Stimulated activated CD8-positive, alpha-beta memory T cell treated with anti-CD3 and anti-CD28 coated beads, Interleukin-4, amount 100 ng/mL, for 4 hours (primary cell): ENCODE results near the gene PHRF1.

Experiments
- DNase-seq, 2 donors: peaks; one replicate each; pipeline ENCODE4 v3.0.0-alpha.2; 2020; ENCODE audit warnings: low read depth in 2 of 2, low spot score in 1 of 2

Gene PHRF1

DNA sequence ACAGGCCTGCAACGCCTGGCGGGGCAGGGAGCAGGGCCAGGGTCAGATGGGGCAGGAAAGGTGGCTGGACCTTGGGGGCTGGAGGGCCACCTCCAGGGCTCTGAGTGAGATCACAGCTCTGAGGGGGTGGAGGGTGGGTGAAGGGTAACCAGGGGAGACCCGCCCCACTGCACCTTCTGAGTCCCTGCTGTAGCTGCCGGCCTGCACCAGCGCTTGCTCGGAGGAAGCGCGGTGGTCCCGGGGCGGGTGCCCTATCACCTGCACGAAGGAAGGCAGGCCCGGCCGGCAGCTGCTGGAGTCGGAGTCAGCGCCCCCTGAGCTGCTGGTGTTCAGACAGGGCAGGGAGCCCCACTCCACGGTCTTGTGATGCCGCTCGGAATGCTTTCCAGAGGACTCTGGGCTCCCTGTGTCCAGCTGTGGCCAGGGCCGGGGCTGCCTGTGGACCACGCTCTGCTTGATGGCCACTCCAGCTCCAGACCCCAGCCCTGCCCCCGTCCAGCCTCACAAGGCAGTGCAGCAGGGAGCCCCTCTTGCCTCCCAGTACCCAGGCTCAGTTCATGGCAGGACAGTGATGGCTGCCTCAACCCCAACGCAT lies 19.5 kb upstream of the PHRF1 start:
- DNase-seq, result no peak

DNA sequence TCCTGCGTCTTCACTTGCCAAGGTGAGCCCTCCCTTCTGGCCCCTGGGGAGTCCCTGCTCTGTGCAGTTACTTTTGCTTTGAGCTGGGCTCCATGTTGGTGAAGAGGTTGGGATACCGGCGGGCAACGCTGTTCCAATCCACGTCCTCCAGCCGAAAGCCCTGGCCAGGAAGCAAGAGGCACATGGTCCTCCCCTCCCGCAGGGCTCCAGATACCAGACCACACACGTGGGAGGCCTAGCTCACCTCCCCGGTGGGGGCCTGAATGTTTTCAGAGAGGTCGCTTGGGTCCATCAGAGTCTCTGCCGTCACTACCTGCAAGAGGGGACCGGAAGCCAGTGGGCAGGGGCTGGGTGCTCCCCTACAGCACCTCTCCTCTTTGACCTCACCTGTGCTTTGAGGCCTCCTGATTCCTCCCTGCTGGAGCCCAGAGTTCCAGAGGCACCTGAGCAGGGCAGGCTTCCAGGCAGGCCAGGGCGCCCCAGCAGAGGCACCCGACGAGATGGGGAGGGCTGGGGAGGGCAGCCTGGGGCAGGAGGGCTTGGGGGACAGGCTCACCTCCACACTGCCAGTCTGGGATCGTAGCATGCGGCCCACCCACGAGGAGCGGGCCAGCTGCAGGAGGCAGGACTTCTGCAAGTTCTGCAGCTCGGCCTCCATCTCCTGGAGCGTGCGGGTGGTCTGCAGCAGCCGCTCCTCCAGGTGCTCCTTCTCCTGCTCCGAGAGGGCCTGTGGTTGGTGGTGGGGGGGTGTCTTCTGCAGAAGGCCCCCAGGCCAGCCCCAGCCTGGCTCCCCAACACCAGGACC lies 18.7 kb upstream of the PHRF1 start:
- no peak for DNase-seq

DNA sequence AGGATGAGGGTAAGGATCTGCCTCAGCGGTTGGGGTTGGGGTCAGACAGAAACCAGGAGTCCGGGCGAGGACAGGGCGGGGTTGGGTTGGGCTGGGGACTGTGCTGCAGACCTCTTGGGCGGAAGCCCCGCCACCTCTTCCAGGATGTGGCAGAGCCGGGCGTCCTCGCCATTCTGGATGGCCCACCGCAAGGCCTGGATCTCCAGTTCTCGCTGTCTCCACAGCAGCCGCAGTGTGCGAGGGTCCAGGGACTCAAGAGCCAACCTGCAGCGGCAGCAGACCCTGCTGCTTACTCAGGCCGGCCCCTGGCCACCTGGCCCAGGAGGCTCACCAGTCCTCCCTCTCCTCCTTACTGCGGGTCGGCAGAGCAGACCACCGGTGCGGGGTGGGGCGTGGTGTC lies 17.8 kb upstream of the PHRF1 start:
- DNase-seq, result no peak

DNA sequence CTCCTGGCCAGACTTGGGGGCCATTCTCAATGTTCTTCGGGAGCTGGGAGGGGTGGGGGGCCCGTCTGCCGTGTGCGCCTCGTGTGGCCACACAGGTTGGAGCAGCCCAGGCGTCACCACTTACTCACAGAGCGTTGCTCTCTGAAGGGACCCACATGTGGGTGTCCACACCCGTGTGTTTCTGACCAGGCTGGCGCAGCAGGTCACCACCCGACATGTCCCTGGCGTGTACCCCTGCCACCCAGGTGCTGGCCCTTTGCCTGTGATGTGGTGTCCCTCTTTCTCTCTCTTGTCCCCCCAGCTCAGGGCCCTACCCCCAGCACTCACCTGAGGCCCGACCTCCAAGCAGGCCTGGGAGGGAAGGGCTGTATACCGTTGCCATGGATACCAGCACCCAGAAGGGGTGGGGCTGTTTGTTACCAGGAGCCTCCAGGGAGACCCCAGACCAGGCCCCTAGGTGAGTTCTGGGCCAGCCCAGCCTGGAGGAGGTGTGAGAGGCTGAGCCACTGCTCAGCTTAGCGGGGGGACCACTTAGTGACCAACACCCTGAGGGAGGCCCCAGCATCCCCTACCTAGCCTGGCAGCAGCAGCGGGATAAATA lies 17.1 kb upstream of the PHRF1 start:
- no peak for DNase-seq

DNA sequence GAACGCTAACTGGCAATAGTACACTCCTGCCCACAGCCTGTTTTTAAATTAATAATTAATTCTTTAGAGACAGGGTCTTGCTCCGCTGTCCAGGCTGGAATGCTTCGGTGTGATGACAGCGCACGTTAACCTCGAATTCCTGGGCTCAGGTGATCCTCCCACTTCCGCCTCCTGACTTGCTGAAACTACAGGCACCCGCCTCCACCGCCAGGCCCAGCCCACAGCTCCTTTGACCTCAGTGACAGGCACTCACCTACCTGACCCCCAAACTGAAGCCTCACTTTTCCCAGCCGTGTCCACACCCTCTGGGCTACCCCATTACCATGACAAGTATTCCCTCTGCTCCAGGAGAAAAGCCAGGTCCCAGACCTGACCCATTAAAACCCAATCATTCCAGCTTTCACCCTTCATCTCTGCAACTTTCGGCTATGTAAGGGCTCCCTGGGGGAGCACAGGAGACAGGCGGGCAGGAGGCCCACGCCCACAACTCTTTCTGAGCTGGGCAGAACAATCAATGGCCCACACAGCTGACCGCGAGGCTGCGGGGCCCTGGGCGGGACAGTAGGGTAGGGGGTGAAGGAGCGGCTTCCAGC lies 16.5 kb upstream of the PHRF1 start:
- DNase-seq, result no peak

DNA sequence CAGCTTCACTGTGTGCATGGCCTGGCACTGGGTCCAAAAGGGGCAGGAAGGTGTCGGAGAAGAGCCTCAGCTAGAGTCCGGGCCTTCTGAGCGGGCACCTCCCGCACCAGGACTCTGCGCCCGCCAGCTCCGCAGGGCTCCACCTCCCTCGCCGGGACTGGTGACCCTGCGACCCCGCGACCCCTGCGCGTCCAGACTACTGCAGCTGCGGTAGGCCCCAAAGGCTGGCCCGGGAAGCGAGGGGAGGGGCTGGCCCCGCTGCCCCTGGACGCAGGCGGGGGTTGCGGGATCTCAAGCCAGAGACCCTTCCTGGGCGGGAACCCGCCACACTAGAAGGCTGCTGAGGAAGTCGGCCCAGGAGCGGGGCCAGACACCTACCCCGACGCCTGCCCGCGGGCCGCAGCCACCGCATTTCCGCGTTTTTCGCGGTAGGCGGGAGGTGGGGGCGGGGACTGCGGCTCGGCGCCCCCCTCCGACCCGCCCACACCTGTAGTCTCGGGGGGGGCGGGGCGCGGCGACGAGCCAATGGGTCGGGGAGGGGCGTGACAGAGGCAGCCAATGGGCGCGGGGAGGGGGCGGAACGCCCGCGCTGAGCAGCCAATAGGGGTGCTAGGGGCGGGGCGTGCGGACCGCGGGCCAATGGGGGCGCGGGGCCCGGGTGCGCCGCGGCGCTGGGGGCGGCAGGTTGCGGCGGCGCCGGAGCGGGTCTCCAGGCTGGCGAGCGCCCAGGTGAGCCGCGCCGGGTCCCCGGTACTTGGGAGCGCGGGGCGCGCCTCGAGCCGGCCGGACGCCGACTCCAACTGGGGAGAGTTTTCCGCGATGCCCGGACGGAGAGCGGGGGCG lies 15.7 kb upstream of the PHRF1 start, which contains the start of the genes LMNTD2 and RASSF7:
Gene LMNTD2 (minus strand): TSS at position 434 of the 843 bp plus-strand sequence. CDS start 22 bp downstream, at position 412.
Gene RASSF7 (plus strand): TSS at position 666 of the 843 bp plus-strand sequence. CDS start 799 bp downstream, outside the sequence.
- DNase-seq, result peak; percentile 88 to 90

DNA sequence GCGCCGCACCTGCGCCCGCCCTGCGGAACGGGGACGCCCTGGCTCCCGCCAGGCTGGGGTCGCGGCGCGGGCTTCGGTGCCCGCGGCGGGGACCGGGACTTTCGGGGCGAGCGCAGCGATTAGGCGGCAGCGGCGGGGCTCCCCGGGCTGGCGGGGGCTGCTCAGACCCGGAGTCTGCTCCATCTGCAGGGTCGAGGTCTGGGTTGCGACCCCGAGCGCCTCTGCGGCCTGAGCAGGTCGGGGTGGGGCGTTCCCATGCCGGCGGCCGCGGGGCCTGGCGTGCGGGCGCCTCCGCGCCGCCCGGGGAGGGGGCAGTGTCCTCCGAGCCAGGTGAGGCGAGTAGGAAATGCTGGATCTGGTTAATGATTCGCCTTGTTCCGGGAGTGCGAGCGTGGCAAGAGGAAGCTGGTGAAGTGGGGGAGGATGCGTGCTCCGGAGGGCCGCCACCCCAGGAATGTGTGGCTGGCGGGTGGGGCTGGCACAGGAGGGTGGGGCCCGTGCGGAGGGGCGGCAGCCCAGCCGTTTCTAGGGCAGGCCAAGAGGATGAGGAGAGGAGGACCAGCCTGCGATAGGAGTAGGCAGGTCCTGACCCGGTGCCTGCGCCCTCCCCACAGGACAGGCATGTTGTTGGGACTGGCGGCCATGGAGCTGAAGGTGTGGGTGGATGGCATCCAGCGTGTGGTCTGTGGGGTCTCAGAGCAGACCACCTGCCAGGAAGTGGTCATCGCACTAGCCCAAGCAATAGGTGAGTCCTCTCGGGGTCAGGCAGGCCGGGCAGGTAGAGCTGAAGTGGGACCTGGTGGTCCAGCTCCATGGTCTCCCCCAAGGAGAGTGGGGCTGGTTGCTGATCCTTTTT lies 14.9 kb upstream of the PHRF1 start:
- no peak for DNase-seq

DNA sequence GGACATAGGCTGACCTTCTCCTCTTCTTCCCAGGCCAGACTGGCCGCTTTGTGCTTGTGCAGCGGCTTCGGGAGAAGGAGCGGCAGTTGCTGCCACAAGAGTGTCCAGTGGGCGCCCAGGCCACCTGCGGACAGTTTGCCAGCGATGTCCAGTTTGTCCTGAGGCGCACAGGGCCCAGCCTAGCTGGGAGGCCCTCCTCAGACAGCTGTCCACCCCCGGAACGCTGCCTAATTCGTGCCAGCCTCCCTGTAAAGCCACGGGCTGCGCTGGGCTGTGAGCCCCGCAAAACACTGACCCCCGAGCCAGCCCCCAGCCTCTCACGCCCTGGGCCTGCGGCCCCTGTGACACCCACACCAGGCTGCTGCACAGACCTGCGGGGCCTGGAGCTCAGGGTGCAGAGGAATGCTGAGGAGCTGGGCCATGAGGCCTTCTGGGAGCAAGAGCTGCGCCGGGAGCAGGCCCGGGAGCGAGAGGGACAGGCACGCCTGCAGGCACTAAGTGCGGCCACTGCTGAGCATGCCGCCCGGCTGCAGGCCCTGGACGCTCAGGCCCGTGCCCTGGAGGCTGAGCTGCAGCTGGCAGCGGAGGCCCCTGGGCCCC lies 14.1 kb upstream of the PHRF1 start:
- DNase-seq, result no peak

DNA sequence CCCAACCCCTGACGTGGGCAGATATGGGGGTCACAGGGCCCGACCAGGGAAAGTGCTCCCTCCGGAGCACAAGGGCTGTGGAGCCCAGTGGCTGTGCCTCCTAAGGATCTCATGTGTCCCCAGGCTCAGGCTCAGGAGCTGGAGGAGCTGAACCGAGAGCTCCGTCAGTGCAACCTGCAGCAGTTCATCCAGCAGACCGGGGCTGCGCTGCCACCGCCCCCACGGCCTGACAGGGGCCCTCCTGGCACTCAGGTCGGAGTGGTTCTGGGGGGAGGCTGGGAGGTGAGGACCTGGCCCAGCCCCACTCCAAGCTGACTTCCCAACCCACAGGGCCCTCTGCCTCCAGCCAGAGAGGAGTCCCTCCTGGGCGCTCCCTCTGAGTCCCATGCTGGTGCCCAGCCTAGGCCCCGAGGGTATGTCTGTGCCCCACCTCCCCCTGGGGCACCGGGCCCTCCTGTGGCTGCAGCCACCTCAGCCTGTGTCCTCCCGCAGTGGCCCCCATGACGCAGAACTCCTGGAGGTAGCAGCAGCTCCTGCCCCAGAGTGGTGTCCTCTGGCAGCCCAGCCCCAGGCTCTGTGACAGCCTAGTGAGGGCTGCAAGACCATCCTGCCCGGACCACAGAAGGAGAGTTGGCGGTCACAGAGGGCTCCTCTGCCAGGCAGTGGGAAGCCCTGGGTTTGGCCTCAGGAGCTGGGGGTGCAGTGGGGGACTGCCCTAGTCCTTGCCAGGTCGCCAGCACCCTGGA lies 13.0 kb upstream of the PHRF1 start:
- DNase-seq, result no peak

DNA sequence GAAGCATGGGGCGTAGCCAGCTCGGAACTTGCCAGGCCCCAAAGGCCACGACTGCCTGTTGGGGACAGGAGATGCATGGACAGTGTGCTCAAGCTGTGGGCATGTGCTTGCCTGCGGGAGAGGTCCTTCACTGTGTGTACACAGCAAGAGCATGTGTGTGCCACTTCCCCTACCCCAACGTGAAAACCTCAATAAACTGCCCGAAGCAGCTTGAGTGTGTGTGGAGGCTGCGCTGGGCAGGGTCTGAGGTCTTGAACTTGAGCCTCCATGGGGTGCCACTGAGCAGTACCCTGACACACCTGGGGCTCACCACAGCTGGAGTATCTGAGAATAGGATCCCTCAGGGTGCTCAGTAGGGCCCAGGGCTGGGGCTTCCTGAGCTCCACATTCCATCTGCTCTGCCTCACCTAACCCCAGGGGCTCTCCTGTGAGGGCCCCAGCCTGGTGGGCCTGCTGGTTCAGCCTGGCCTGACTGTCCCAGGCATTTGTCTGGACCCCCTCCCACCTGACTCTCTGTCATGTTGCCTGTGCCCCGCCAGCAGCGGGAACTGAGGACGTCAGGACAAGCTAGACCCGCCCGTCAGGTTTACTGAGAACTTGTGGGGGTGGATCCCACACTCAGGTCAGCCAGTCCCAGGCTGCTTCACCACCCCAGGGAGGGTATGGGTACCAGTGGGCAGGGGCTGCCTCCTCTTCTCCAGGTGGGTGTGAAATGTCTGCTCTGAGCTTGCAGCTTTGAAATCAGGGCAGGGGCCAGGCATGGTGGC lies 12.3 kb upstream of the PHRF1 start:
- DNase-seq, result no peak

DNA sequence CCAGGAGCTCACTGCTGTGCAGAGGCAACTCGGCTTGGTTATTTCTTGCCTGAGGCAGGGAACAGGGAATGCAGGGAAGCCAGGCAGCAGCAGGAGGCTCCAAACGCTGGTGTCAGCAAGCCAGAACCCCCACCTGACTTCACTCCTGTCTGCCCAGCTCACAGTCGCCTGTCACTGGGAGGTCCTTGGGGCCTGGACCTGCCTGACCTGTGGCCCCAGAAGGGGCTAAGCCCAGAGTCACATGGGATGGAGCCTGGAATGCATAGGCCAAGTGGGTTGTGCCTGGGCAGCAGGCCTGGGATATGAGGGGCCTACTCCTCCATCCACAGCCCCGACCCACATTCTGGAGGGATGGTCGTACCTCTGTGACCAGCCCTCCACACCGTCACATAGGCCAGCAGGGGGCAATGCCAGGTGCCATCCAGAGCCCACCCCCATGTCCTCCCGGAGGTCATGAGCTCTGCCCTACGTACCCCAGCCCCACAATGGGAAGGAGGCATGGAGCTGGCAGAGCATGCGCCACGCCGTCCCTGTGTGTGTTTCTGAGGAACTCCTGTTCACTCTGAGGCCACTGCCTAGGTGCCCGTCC lies 10.3 kb upstream of the PHRF1 start:
- no peak for DNase-seq

DNA sequence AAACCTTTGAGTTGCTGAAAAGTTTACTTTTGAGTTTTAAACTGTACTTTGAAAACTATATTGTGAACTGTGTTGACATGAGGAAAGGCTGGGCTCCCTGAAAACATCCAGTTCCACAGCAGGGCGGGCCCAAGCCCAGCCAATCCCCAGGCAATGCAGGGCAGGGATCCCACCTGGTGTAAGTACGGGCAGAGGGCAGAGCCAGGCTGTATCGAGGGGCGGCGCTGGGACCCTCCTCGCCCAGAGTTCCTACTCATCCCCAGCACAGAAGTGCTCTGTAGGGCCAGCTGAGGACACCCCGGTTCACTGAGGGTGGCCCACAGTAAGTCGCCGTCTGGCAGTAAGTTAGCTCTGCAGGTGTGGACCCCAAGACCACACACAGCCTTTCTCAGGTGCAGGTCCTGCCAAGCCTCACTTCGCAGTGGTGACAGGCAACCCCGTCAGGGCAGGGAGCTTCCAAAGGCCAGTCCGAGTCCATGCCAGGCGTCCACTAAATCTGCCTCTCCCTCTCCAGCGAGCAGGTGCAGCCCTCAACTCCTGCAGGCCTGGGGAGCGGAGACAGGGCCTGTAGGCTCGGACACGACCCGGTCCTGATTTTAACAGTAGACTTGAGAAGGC lies 9.2 kb upstream of the PHRF1 start:
- no peak for DNase-seq

DNA sequence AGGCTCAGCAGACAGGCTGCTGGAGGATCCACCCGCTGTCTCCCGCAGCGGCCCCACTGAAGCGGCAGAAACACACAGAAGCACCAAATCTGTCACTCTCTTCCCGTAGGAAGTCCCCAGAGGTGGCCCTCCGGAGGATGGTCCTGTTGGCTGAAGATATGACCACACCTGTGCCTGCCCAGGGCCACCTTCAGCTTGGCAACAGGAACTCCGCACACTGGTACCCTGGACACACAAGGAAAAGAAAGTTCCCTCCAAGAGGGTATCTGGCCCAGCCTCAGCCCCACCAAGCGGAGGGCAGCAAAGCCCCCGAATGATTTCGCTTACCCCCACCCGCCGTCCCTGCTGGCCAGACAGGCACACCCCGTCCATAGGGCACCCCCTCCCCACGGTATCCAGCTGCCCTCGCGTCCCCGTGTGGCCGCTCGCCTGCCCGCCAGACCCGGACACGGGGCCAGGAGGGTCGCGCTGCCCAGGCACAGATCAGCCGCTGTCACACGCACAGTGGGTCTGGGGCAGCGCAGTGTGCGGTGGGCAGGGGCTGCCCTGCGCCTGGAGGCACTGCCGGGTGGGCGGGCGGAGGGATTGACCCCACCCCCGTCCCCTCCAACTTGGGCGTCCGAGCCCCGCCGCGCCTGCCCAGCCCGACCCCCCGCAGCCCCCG lies 8.5 kb upstream of the PHRF1 start:
- no peak for DNase-seq

DNA sequence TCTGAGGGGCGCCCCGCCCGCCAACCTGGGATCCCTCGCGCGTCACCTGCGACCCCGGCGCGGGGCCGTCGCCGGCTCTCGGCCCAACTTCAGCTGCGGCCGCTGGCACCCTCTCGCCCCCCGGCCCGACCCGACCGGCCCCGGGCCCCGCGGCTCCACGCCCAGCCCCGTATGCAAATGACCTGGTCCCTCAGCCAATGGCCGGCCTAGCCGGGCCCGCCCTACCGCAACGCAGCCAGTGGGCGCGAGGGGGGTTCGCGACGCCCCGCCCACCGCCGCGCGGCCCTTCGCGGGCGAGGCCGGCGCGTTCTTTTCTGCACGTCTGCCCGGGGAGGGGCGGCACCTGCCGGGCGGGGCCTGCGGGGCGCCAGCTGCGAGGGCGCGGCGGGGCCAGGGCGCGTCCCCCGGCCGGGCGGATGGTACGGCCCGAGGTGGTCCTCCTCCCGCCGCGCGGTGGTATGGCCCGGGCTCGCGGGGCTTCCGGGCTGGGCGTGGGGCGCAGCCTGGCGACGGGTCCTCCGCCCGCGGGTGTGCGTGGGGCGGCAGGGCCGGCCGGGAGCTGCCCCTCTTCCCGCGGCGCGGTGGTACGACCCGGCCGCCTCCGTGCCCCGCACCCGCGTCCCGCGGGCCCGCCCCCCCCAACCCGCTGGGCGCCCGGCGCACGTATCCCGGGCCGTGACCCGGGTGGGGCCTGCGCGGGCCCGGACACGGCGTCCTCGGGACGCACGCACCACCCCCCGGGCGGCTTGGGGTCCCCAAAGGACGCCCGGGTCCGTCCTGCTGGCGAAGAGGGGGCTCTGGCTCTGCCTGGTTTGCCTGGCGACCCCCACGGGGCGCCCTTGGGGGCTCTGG lies 7.7 kb upstream of the PHRF1 start:
- DNase-seq, result peak; percentile 63 to 76

DNA sequence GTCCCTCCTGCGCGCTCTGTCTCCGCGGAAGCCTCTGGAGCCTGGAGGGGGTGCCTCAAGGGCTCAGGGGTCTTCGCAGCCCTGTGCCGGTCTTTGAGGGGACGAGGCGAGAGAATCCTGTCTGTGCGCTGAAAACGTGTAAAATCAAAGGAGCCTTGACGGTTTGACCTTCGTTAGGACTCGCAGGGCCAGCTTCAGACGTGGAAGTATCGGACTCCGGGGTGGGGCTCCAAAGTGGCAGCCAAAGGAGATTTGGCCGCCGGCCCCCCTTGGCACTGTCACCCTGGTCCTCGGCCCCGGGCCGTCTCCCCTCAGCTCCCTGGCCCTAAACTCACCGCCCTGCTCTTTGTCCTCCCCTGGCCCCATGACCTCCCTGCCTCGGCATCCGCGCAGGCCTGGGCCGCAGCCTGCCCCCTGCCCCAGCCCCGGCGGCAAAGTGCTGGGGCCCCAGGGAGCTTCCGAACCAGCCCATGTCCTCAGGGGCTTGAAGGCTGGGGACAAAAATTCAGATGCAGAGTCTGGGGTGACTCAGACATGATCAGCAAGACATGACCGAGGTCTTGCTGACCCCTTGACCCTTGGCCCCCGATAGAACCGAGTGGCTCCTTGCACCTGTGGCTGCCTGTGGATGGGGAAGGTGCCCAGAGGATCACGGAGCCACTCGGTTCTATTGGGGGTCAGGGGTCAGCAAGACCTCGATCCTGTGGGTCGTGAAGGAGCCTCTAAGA lies 6.9 kb upstream of the PHRF1 start:
- DNase-seq, result no peak
